HepG2 (cell line): ENCODE results near the gene OVOL2. TPM values are rescaled to one million over a fixed set of nuclear protein-coding genes. Genes with fewer than 3 reads are reported as not detected.

Experiments used
- CEBPG ChIP-seq: IDR thresholded peaks from 2 replicates; pipeline ENCODE4 v1.6.1; 2016
- FIP1L1 ChIP-seq: fragments of 200-400 bp; formaldehyde crosslinking; IDR thresholded peaks from 2 replicates; pipeline ENCODE4 v1.6.1; 2018; ENCODE audit warnings: low read depth, mild to moderate bottlenecking, low read length, moderate library complexity, borderline replicate concordance; ENCODE audit not compliant: insufficient read depth
- HBP1 ChIP-seq: IDR thresholded peaks from 2 replicates; pipeline ENCODE4 v1.6.1; 2016; ENCODE audit warnings: low read depth, control low read depth
- KDM6A ChIP-seq: IDR thresholded peaks from 2 replicates; pipeline ENCODE4 v1.6.1; 2016; ENCODE audit warnings: low read depth
- KLF9 ChIP-seq: IDR thresholded peaks from 2 replicates; pipeline ENCODE4 v1.6.1; 2016; ENCODE audit warnings: low read depth
- MTA3 ChIP-seq: sonication (generic); formaldehyde crosslinking; IDR thresholded peaks from 2 replicates; pipeline ENCODE4 v1.4.0; 2020; ENCODE audit warnings: missing genetic modification reagents
- MXI1 ChIP-seq: IDR thresholded peaks from 3 replicates; pipeline ENCODE4 v1.6.1; 2012; ENCODE audit warnings: low read depth, low read length, inconsistent platforms, borderline replicate concordance
- MYC ChIP-seq: sonication (generic); formaldehyde crosslinking; IDR thresholded peaks from 2 replicates; pipeline ENCODE4 v1.9.0; 2021; ENCODE audit warnings: missing genetic modification reagents, borderline replicate concordance
- MYNN ChIP-seq: sonication (generic); formaldehyde crosslinking; IDR thresholded peaks from 2 replicates; pipeline ENCODE4 v1.4.0; 2020; ENCODE audit warnings: mild to moderate bottlenecking, low read depth, missing genetic modification reagents
- MYPOP ChIP-seq: sonication (generic); formaldehyde crosslinking; IDR thresholded peaks from 2 replicates; pipeline ENCODE4 v1.8.1; 2023; ENCODE audit warnings: mild to moderate bottlenecking, moderate library complexity, missing genetic modification reagents
- PAX8 ChIP-seq: sonication (generic); formaldehyde crosslinking; IDR thresholded peaks from 2 replicates; pipeline ENCODE4 v1.8.0; 2022; ENCODE audit warnings: mild to moderate bottlenecking, missing genetic modification reagents, borderline replicate concordance
- RAD21 ChIP-seq: fragments of 450-650 bp; formaldehyde crosslinking; IDR thresholded peaks from 2 replicates; pipeline ENCODE4 v1.5.0; 2020; ENCODE audit warnings: mild to moderate bottlenecking
- RELA ChIP-seq: sonication (generic); formaldehyde crosslinking; IDR thresholded peaks from 2 replicates; pipeline ENCODE4 v1.4.0; 2020; ENCODE audit warnings: missing genetic modification reagents
- RFX1 ChIP-seq: fragments of 450-650 bp; IDR thresholded peaks from 2 replicates; pipeline ENCODE4 v1.6.1; 2017
- RORA ChIP-seq: sonication (generic); formaldehyde crosslinking; IDR thresholded peaks from 2 replicates; pipeline ENCODE4 v1.5.0; 2020; ENCODE audit warnings: mild to moderate bottlenecking, missing genetic modification reagents, moderate library complexity
- ZBTB44 ChIP-seq: sonication (generic); formaldehyde crosslinking; IDR thresholded peaks from 2 replicates; pipeline ENCODE4 v1.4.0; 2020; ENCODE audit warnings: missing genetic modification reagents
- ZNF101 ChIP-seq: sonication (generic); formaldehyde crosslinking; IDR thresholded peaks from 2 replicates; pipeline ENCODE4 v1.4.0; 2020; ENCODE audit warnings: mild to moderate bottlenecking, low read depth, missing genetic modification reagents, borderline replicate concordance
- ZNF18 ChIP-seq: sonication (generic); formaldehyde crosslinking; IDR thresholded peaks from 2 replicates; pipeline ENCODE4 v1.8.0; 2022; ENCODE audit warnings: mild to moderate bottlenecking, missing genetic modification reagents; ENCODE audit not compliant: insufficient replicate concordance
- ZNF280B ChIP-seq: sonication (generic); formaldehyde crosslinking; IDR thresholded peaks from 2 replicates; pipeline ENCODE4 v1.5.0; 2020; ENCODE audit warnings: missing genetic modification reagents, mild to moderate bottlenecking, borderline replicate concordance
- ZNF33A ChIP-seq: sonication (generic); formaldehyde crosslinking; IDR thresholded peaks from 2 replicates; pipeline ENCODE4 v1.5.1; 2020; ENCODE audit warnings: missing genetic modification reagents, mild to moderate bottlenecking, moderate library complexity, borderline replicate concordance
- ZNF431 ChIP-seq: sonication (generic); formaldehyde crosslinking; IDR thresholded peaks from 2 replicates; pipeline ENCODE4 v1.9.0; 2022; ENCODE audit warnings: missing genetic modification reagents, low read depth, mild to moderate bottlenecking, borderline replicate concordance
- ZNF672 ChIP-seq: sonication (generic); formaldehyde crosslinking; IDR thresholded peaks from 2 replicates; pipeline ENCODE4 v1.8.1; 2022; ENCODE audit warnings: missing genetic modification reagents
- ZNF7 ChIP-seq: IDR thresholded peaks from 2 replicates; pipeline ENCODE4 v1.6.1; 2016; ENCODE audit warnings: missing biosample characterization, missing genetic modification reagents
- ZNF792 ChIP-seq: IDR thresholded peaks from 2 replicates; pipeline ENCODE4 v1.6.1; 2016
- polyA plus RNA-seq, 8 experiments: library from polyadenylated mRNA; depleted of rRNA in 3 of 8; stranded (reverse) in 7 of 8; unstranded in 1 of 8; fragments of >200 nt; fragmentation: Illumina TruSeq in 4 of 8; extraction: Trizol in 4 of 8; gene quantifications; 2 replicates each; pipeline versions ENCODE4 v1.2.1 to v1.2.3, GENCODE V29; 2011 to 2016; ENCODE audit warnings: low read depth in 4 of 8, missing spikeins in 1 of 8, mixed read lengths in 1 of 8; ENCODE audit not compliant: insufficient read depth in 1 of 8
- total RNA-seq, 5 experiments: library from RNA; depleted of rRNA; stranded (reverse); fragments of >200 nt; fragmentation: Illumina TruSeq; extraction: Trizol; gene quantifications; 2 replicates each; pipeline ENCODE4 v1.2.3, GENCODE V29; 2016; ENCODE audit warnings: low read depth in 1 of 5

OVOL2 gene
- total and polyA plus RNA-seq, 2 of the 13 experiments (the other 11 are each of a cell fraction or from before 2014, with no cell fraction given): 0.20 to 0.31 TPM

GRCh38 chr20:18001131-18001921, 56.4 kb downstream of the OVOL2 start (continued):
- TF ChIP-seq MYPOP (CRISPR knock-in tag): no peak
- TF ChIP-seq MYNN (CRISPR knock-in tag): no peak
- TF ChIP-seq PAX8 (CRISPR knock-in tag): no peak
- no peak for TF ChIP-seq RORA (CRISPR knock-in tag)
- TF ChIP-seq ZNF280B (CRISPR knock-in tag): peak; percentile 45; the same call in 1 of the 2 replicates
- TF ChIP-seq MXI1: peak; percentile 62; the same call in 1 of the 3 replicates
- TF ChIP-seq MYC (CRISPR knock-in tag): peak; percentile 39; the same call in 1 of the 2 replicates
- TF ChIP-seq MTA3 (CRISPR knock-in tag): no peak
- TF ChIP-seq KDM6A (CRISPR knock-in tag): peak; percentile 45; the same call in 1 of the 2 replicates
- TF ChIP-seq ZNF792: no peak
- 0 out of 2 replicates have a peak, but pooled peaks have one; percentile 4 for TF ChIP-seq RAD21
- TF ChIP-seq RELA (CRISPR knock-in tag): no peak
- no peak for TF ChIP-seq ZBTB44 (CRISPR knock-in tag)
- no peak for TF ChIP-seq FIP1L1
- no peak for TF ChIP-seq ZNF33A (CRISPR knock-in tag)
- TF ChIP-seq ZNF672 (CRISPR knock-in tag): no peak
- no peak for TF ChIP-seq RFX1
- no peak for TF ChIP-seq HBP1 (CRISPR knock-in tag)
- no peak for TF ChIP-seq ZNF7 (CRISPR knock-in tag)
- no peak for TF ChIP-seq ZNF101 (CRISPR knock-in tag)
- TF ChIP-seq CEBPG (CRISPR knock-in tag): peak; percentile 80
- no peak for TF ChIP-seq KLF9 (CRISPR knock-in tag)
- no peak for TF ChIP-seq ZNF431
- TF ChIP-seq ZNF18: peak; percentile 65
